ENCODE measurements around the gene SH3GLB2.

DNA sequence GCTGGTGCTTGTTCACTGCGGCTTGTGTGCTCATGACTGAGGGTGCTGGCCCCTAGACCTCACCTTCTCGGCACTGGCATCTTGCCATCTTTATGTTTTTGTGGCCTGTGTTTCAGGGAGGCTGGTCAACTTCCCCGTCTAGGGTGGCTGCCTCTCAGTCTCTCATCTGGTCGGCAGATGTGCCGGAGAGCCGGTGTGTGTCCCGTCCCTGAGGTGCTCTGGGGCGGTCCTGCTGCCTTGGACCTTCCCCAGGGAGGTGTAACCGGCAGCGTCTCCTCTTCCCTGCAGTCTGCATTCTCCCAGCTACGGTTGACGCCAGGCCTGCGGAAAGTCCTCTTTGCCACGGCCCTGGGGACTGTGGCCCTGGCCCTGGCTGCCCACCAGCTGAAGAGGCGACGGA is 13.9 kb upstream of the SH3GLB2 start:
- TF ChIP-seq, protein P1, sequence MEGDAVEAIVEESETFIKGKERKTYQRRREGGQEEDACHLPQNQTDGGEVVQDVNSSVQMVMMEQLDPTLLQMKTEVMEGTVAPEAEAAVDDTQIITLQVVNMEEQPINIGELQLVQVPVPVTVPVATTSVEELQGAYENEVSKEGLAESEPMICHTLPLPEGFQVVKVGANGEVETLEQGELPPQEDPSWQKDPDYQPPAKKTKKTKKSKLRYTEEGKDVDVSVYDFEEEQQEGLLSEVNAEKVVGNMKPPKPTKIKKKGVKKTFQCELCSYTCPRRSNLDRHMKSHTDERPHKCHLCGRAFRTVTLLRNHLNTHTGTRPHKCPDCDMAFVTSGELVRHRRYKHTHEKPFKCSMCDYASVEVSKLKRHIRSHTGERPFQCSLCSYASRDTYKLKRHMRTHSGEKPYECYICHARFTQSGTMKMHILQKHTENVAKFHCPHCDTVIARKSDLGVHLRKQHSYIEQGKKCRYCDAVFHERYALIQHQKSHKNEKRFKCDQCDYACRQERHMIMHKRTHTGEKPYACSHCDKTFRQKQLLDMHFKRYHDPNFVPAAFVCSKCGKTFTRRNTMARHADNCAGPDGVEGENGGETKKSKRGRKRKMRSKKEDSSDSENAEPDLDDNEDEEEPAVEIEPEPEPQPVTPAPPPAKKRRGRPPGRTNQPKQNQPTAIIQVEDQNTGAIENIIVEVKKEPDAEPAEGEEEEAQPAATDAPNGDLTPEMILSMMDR (IDR thresholded peaks at IDR 0.05) = no peak
- no peak for TF ChIP-seq POLR2A (IDR thresholded peaks at IDR 0.05)
